ENCODE measurements around the gene FNIP1.
A peak's percentile ranks its signal among the peaks of the same experiment; 100 is the strongest.

- peak in 1 of 4 experiments; percentile 14 for TF ChIP-seq CTCF (IDR thresholded peaks at IDR 0.05)
- TF ChIP-seq POLR2A (IDR thresholded peaks at IDR 0.05): no peak
- TF ChIP-seq POLR2AphosphoS5 (IDR thresholded peaks at IDR 0.05): no peak
Observed at GRCh38 chr5:131634666-131634995, 162.2 kb downstream of the FNIP1 start.
